Breast epithelium (tissue), 4 donors: Measurements from ENCODE around the gene EPX. TPM values are rescaled to one million over a fixed set of nuclear protein-coding genes. Genes with fewer than 3 reads are reported as not detected.

Experiments
- DNase-seq, 2 donors: peaks; one replicate each; pipeline ENCODE4 v3.0.0-alpha.2; 2019; ENCODE audit warnings: low spot score in 2 of 2
- H3K27ac ChIP-seq, 2 donors: fragments of 200-600 bp; sonication (generic) in 1 of 2; one replicate each; pipeline ENCODE4 v1.5.1; 2016 to 2019; ENCODE audit warnings: mild to moderate bottlenecking in 1 of 2
- H3K27me3 ChIP-seq, 2 donors: fragments of 200-600 bp; sonication (generic) in 1 of 2; one replicate each; pipeline versions ENCODE4 v1.5.1 to v1.6.0; 2017 to 2019; ENCODE audit warnings: control low read depth in 1 of 2, mild to moderate bottlenecking in 1 of 2
- H3K36me3 ChIP-seq: fragments of 200-600 bp; one replicate; pipeline ENCODE4 v1.5.1; 2019
- H3K4me1 ChIP-seq, 2 donors: fragments of 200-600 bp; sonication (generic); one replicate each; pipeline ENCODE4 v1.5.1; 2016 to 2019; ENCODE audit warnings: control low read depth in 1 of 2
- H3K4me3 ChIP-seq, 3 donors: fragments of 200-600 bp; sonication (generic); 1 replicate in 2 of 3; 2 replicates in 1 of 3; pipeline ENCODE4 v1.5.1; 2016 to 2019; ENCODE audit warnings: mild to moderate bottlenecking in 3 of 3, moderate library complexity in 2 of 3
- H3K9me3 ChIP-seq, 2 donors: fragments of 200-600 bp; sonication (generic) in 1 of 2; one replicate each; pipeline ENCODE4 v1.5.1; 2016 to 2019; ENCODE audit warnings: control low read depth in 1 of 2
- CTCF ChIP-seq, 3 donors: fragments of 450-650 bp; IDR thresholded peaks; one replicate each; pipeline ENCODE4 v1.5.1; 2016 to 2017; ENCODE audit warnings: antibody characterized with exemption in 3 of 3, mild to moderate bottlenecking in 3 of 3, moderate library complexity in 3 of 3
- POLR2A ChIP-seq: fragments of 450-650 bp; IDR thresholded peaks from one replicate; pipeline ENCODE4 v1.6.1; 2016; ENCODE audit warnings: antibody characterized with exemption, mild to moderate bottlenecking, moderate library complexity
- POLR2AphosphoS5 ChIP-seq, 3 donors: sonication (generic); formaldehyde crosslinking; IDR thresholded peaks; one replicate each; pipeline ENCODE4 v1.6.1; 2017; ENCODE audit warnings: antibody characterized with exemption in 3 of 3
- intact Hi-C: fragments of 100-400 bp; cut with DNase I; formaldehyde crosslinking; loops from one replicate; pipeline ENCODE4 v1.15.1; 2023; ENCODE audit warnings: low total_unique reads
- total RNA-seq, 3 donors: library from RNA; depleted of rRNA; stranded (reverse); fragments of >200 nt; gene quantifications; one replicate each; pipeline ENCODE4 v1.1.0, GENCODE V29; 2016

The EPX gene
- total RNA-seq, 3 donors from 2014 or later: not detected

DNA sequence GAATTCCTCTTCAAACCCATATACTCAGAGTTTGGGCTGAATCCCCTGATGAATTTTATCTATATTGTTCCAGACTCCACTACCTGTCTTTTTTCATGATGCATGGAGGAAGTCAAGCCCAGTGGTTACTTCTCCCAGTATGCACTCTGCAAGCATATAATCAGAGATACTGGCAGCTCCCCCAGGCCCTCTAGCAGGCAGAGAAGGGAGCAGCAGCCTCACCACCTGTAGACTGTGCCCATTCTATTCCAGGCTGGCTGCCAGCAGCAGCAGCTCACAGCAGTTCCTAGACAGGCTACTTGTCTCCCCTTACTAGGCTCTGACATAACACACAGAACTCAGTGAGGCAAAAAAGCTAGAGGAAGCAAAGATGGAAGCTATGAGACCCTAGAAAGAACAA, 23.2 kb downstream of the EPX start:
- H3K36me3 ChIP-seq: no peaks in the 10 kb centered on the region
- intact Hi-C loops: no loop called here
- H3K27me3 ChIP-seq: no peaks in the 10 kb centered on the region

DNA sequence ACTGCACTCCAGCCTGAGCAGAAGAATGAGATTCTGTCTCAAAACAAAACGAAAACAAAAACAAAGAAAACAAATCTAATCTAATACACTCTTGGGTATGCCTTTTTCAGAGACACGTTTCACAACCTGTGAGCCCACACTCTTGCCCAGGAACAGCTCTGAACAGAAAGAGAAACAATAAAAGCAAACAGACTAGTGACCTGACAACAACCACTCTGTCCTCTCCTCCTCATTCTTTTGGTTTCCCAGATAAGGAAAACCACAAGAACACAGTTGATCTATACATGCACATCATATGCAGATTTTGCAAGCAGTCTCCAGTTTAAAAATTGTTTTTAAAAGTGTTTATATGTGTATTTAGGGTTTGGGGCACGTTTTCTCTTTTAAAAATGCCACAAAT, 25.2 kb downstream of the EPX start:
- intact Hi-C loops: no loop called here
- H3K9me3 ChIP-seq: no peaks in the 10 kb centered on the region
- H3K27me3 ChIP-seq: no peaks in the 10 kb centered on the region
- no peak overlapping the region for H3K27ac ChIP-seq
- TF ChIP-seq POLR2A (no peak), CTCF (IDR thresholded peaks at IDR 0.05) (no peak), POLR2AphosphoS5 (IDR thresholded peaks at IDR 0.05) (no peak)
- DNase-seq: no peak
- H3K36me3 ChIP-seq: no peaks in the 10 kb centered on the region
- no peaks in the 10 kb centered on the region for H3K4me1 ChIP-seq
- no peak overlapping the region for H3K4me3 ChIP-seq

More for the DNA sequence above, 23.2 kb downstream of the EPX start:
- TF ChIP-seq POLR2AphosphoS5 (IDR thresholded peaks at IDR 0.05): no peak
- TF ChIP-seq CTCF (IDR thresholded peaks at IDR 0.05): no peak
- TF ChIP-seq POLR2A: no peak
- Histone ChIP-seq H3K9me3 (no peaks in the 10 kb centered on the region), H3K27ac (no peak overlapping the region), H3K4me3 (no peak overlapping the region), H3K4me1 (no peaks in the 10 kb centered on the region)
- DNase-seq: no peak

DNA sequence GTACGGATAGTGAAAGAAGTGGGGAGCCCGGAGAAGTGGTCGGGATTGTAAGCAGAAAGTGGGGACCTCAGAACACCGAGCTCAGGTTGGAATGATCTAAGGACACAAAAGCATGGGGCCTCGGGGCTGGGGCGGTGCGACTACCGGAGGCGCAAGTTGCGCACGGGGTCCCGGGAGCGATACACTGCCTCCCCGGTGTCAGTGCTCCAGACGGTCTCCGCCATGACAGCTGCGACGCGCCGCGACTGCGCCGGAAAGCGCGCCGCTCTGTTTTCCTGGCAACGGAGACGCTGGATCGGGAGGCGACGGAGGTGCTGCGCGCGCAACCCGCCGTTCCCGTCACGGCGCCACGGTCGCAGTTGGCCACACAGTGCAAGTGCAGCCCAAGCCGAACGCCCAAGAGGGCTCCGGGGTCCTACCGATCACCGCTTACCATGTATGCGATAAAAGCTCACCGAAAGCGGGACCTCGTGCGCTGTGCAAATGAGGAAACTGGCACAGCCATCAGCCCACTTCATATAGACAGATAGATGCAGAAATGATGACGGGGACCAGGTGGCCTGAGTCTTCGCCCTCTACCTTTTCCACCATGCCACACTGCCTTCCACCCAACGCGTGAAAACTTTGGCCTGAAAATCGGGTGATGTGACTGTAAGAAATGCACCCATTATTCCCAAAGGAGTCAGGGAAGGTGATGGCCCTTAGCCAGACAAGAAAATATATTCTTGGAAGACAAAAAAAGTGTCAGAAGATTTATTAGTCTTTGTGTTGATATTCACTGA, 26.7 kb downstream of the EPX start, which contains the start of gene MKS1:
TSS of gene MKS1 (minus strand) at position 249 of the 782 bp plus-strand sequence. CDS start at position 224, 25 bp downstream.
- Histone ChIP-seq H3K27ac (peak within 1 kb of the TSS; percentile 90 to 91), H3K4me3 (peak within 1 kb of the TSS; percentile 65 to 87 (median 81)), H3K36me3 (no peaks in the 10 kb centered on the region), H3K9me3 (no peaks in the 10 kb centered on the region), H3K4me1 (no peaks in the 10 kb centered on the region), H3K27me3 (peaks cover 0 to under 1% of the 10 kb centered on the region in 2 donors)
- intact Hi-C loops: no loop called here
- peak; percentile 36 for TF ChIP-seq POLR2A
- TF ChIP-seq CTCF (IDR thresholded peaks at IDR 0.05): peak; percentile 48 to 85 (median 77)
- TF ChIP-seq POLR2AphosphoS5 (IDR thresholded peaks at IDR 0.05): peak; percentile 15 to 86 (median 51)
- peak; percentile 90 to 95 for DNase-seq

- intact Hi-C loops: no loop called here
- no peak for DNase-seq
Measured at GRCh38 chr17:58219789-58220183, 27.3 kb downstream of the EPX start.

More at GRCh38 chr17:58219789-58220183, 27.3 kb downstream of the EPX start:
- Histone ChIP-seq H3K27me3 (peaks cover 0 to 3% of the 10 kb centered on the region in 2 donors), H3K27ac (peak overlapping the region; percentile 90 to 91), H3K4me1 (no peaks in the 10 kb centered on the region), H3K9me3 (no peaks in the 10 kb centered on the region), H3K36me3 (no peaks in the 10 kb centered on the region), H3K4me3 (peak overlapping the region; percentile 65 to 87 (median 81))
- no peak for TF ChIP-seq POLR2AphosphoS5 (IDR thresholded peaks at IDR 0.05)
- no peak for TF ChIP-seq POLR2A
- no peak for TF ChIP-seq CTCF (IDR thresholded peaks at IDR 0.05)
